ENCODE data around the gene RBM26.

GRCh38 chr13:79314652-79315051 is 91.4 kb downstream of the RBM26 start:
- no peak for TF ChIP-seq CTCF (IDR thresholded peaks at IDR 0.05)
- TF ChIP-seq EP300 (IDR thresholded peaks at IDR 0.05): no peak
- TF ChIP-seq POLR2A (IDR thresholded peaks at IDR 0.05): no peak
- no peak for TF ChIP-seq POLR2AphosphoS5 (IDR thresholded peaks at IDR 0.05)

All from gastroesophageal sphincter (tissue), 3 donors.